Measurements from ENCODE around the gene KCNG2. TPM values are rescaled to one million over a fixed set of nuclear protein-coding genes. Genes with fewer than 3 reads are reported as not detected.
"Not testable (repeated sequence)": the region's sequence is repeated elsewhere in the genome, so short reads cannot be mapped to it uniquely, and the experiment has no call there.

The KCNG2 gene
- total RNA-seq, 2 experiments from 2014 or later = not detected

DNA sequence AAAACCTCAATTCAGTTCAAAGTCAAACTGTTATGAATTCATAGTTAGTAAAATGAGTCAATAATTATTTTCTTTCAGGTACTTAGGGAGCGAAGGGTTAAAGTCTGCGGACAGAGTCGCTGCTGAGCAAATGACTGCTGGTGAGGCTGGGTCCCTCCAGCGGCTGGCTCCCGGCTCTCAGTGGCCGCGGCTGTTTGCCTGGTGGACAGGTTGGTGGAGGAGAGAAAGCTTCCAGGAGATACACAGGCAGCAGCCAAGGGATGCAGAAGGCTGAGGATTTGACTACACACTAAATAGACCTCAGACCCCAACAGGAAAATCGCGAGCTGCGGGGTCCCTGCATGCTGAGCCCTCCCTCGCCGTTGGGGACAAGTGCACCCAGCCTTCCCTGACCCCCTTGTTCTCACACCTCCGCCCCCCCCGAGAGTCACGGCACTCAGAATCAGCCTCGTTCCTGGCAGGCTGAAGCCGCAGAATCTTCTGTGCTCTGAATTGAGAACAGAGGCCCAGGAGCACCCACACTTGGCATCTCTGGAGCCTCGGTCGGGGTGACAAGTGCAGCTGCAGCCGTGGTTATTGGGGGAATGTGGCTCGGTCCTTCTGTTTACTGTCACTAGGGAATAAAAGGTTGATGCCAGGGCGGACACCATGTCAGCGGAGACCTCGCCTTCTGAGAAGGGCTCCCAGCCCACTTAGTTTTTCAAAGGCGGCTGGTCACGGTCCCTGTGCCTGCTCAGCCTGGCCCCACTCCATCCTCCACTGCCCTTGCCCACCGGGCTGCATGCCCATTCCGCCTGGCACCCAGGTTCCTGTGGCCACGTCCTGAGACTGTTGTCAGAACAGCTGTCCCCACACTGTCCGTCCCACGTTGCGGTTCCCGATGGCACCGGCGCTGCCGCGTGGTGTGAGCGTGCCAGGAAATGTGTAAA lies 79.7 kb downstream of the KCNG2 start:
- H3K79me2 ChIP-seq (ENCODE audit: insufficient read depth, low read depth, low read length) = no peaks in the 10 kb centered on the region
- no peaks in the 10 kb centered on the region for H3K9me3 ChIP-seq (ENCODE audit: low read length)
- no peaks in the 10 kb centered on the region for H3K4me1 ChIP-seq (ENCODE audit: insufficient read depth, low read length, poor library complexity, severe bottlenecking)
- H2AFZ ChIP-seq (ENCODE audit: low read length) = no peak overlapping the region
- intact Hi-C loops (cut with micrococcal nuclease; ENCODE audit: unreplicated experiment) = no loop called here
- ChIA-PET CTCF (ENCODE audit: unreplicated experiment) (no interaction called here), POLR2A (no interaction called here)
- no peaks in the 10 kb centered on the region for H3K9me2 ChIP-seq (ENCODE audit: insufficient read depth, low read length)
- H3K36me3 ChIP-seq (ENCODE audit: insufficient read depth, low read length) = no peaks in the 10 kb centered on the region
- H3K27ac ChIP-seq (ENCODE audit: low read depth, low read length, poor library complexity, severe bottlenecking) = no peak overlapping the region
- H3K4me3 ChIP-seq (ENCODE audit: low read depth, low read length, poor library complexity, severe bottlenecking) = no peak overlapping the region
- TF ChIP-seq, protein P1, sequence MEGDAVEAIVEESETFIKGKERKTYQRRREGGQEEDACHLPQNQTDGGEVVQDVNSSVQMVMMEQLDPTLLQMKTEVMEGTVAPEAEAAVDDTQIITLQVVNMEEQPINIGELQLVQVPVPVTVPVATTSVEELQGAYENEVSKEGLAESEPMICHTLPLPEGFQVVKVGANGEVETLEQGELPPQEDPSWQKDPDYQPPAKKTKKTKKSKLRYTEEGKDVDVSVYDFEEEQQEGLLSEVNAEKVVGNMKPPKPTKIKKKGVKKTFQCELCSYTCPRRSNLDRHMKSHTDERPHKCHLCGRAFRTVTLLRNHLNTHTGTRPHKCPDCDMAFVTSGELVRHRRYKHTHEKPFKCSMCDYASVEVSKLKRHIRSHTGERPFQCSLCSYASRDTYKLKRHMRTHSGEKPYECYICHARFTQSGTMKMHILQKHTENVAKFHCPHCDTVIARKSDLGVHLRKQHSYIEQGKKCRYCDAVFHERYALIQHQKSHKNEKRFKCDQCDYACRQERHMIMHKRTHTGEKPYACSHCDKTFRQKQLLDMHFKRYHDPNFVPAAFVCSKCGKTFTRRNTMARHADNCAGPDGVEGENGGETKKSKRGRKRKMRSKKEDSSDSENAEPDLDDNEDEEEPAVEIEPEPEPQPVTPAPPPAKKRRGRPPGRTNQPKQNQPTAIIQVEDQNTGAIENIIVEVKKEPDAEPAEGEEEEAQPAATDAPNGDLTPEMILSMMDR (conservative IDR thresholded peaks at IDR 0.05; ENCODE audit: low read length) = no peak
- TF ChIP-seq EZH2phosphoT487 (IDR thresholded peaks at IDR 0.05; ENCODE audit: borderline replicate concordance, low read depth, low read length) = no peak
- no TSS peak for BruUV-seq (replicated peaks)
- no peak for DNase-seq (ENCODE audit: low spot score)
- H3K4me2 ChIP-seq (ENCODE audit: low read length) = no peak overlapping the region
- no peaks in the 10 kb centered on the region for H4K20me1 ChIP-seq (ENCODE audit: insufficient read depth, low read length)

DNA sequence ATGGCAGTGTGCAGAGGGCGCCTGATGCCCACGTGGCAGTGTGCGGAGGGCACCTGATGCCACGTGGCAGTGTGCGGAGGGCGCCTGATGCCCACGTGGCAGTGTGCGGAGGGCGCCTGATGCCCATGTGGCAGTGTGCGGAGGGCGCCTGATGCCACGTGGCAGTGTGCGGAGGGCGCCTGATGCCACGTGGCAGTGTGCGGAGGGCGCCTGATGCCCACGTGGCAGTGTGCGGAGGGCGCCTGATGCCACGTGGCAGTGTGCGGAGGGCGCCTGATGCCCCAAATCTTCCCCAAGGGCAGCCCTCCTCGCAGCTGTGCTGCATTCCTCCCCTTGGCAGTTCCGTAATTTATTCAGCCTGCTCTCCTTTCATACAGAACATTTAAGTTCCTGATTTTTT lies 80.5 kb downstream of the KCNG2 start:
- H3K36me3 ChIP-seq (ENCODE audit: insufficient read depth, low read length); CTCF ChIA-PET (ENCODE audit: unreplicated experiment); H3K9me2 ChIP-seq (ENCODE audit: insufficient read depth, low read length); H3K27ac ChIP-seq (ENCODE audit: low read depth, low read length, poor library complexity, severe bottlenecking); H4K20me1 ChIP-seq (ENCODE audit: insufficient read depth, low read length); H2AFZ ChIP-seq (ENCODE audit: low read length); H3K79me2 ChIP-seq (ENCODE audit: insufficient read depth, low read depth, low read length); DNase-seq (ENCODE audit: low spot score); POLR2A ChIA-PET; H3K4me2 ChIP-seq (ENCODE audit: low read length); H3K9me3 ChIP-seq (ENCODE audit: low read length); H3K4me3 ChIP-seq (ENCODE audit: low read depth, low read length, poor library complexity, severe bottlenecking); BruUV-seq (replicated peaks); H3K4me1 ChIP-seq (ENCODE audit: insufficient read depth, low read length, poor library complexity, severe bottlenecking); intact Hi-C loops (cut with micrococcal nuclease; ENCODE audit: unreplicated experiment): not testable (repeated sequence)

DNA sequence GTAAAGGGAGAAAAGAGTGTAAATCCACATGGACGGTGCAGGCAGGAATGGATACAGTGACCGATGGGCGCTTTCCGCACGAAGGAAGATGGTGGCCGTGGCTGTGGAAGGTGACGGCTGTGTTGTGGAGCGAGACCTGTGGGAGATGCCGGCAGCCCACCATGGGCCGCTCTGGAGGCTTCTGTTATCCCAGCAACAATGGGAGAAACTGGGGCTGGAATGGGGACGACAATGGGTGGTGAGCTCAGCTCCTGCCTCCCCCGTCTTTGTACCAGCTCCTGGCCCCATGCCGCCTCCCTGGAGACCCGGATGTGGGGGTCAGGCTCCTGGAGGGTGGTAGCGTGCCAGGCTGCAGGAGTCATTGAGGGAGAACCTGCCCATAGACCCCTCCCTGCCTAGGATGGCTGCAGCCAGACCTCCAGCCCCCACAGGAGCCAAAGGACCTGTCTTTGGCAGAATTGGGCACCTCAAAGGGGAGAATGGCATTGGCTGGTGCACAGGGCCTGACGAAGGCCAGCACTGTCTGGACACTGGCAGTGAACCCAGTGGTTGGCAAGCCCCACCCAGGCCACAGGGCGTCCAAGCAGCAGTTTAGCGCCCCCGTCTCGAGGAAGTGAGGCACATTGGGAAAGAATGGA lies 81.1 kb downstream of the KCNG2 start:
- Histone ChIP-seq H3K9me3 (ENCODE audit: low read length) (no peaks in the 10 kb centered on the region), H2AFZ (ENCODE audit: low read length) (no peak overlapping the region), H3K79me2 (ENCODE audit: insufficient read depth, low read depth, low read length) (no peaks in the 10 kb centered on the region), H4K20me1 (ENCODE audit: insufficient read depth, low read length) (no peaks in the 10 kb centered on the region), H3K36me3 (ENCODE audit: insufficient read depth, low read length) (no peaks in the 10 kb centered on the region), H3K4me3 (ENCODE audit: low read depth, low read length, poor library complexity, severe bottlenecking) (no peak overlapping the region), H3K27ac (ENCODE audit: low read depth, low read length, poor library complexity, severe bottlenecking) (no peak overlapping the region), H3K4me1 (ENCODE audit: insufficient read depth, low read length, poor library complexity, severe bottlenecking) (no peaks in the 10 kb centered on the region), H3K9me2 (ENCODE audit: insufficient read depth, low read length) (no peaks in the 10 kb centered on the region), H3K4me2 (ENCODE audit: low read length) (no peak overlapping the region)
- intact Hi-C loops (cut with micrococcal nuclease; ENCODE audit: unreplicated experiment) = no loop called here
- DNase-seq (ENCODE audit: low spot score) = no peak
- no TSS peak for BruUV-seq (replicated peaks)
- ChIA-PET CTCF (ENCODE audit: unreplicated experiment) (no interaction called here), POLR2A (no interaction called here)
- TF ChIP-seq, protein P1 (conservative IDR thresholded peaks at IDR 0.05; ENCODE audit: low read length) = no peak
- TF ChIP-seq EZH2phosphoT487 (IDR thresholded peaks at IDR 0.05; ENCODE audit: borderline replicate concordance, low read depth, low read length) = no peak

All from OCI-LY7 (cell line).